Fibroblast of the aortic adventitia (primary cell): Measurements from ENCODE around the gene NEIL1. TPM values are rescaled to one million over a fixed set of nuclear protein-coding genes. Genes with fewer than 3 reads are reported as not detected.
A peak's percentile ranks its signal among the peaks of the same experiment; 100 is the strongest.
"Not testable (repeated sequence)": the region's sequence is repeated elsewhere in the genome, so short reads cannot be mapped to it uniquely, and the experiment has no call there.

Experiments
- DNase-seq: peaks from one replicate; pipeline ENCODE4 v3.0.0-alpha.2; 2010; ENCODE audit warnings: low read depth
- H3K4me3 ChIP-seq: 2 replicates; pipeline ENCODE4 v1.5.1; 2011; ENCODE audit warnings: low read depth, mild to moderate bottlenecking, control low read depth, low read length, moderate library complexity
- total RNA-seq: library from RNA; depleted of rRNA; stranded (reverse); fragments of >200 nt; gene quantifications from 2 replicates; pipeline ENCODE4 v1.2.3, GENCODE V29; 2012; ENCODE audit warnings: low replicate concordance
- TF ChIP-seq, protein P1 (sequence below): IDR thresholded peaks from 2 replicates; pipeline ENCODE4 v1.5.1; 2011; ENCODE audit warnings: mild to moderate bottlenecking, low read length, control low read depth, inconsistent platforms; ENCODE audit not compliant: insufficient read depth

Gene NEIL1, protein sequence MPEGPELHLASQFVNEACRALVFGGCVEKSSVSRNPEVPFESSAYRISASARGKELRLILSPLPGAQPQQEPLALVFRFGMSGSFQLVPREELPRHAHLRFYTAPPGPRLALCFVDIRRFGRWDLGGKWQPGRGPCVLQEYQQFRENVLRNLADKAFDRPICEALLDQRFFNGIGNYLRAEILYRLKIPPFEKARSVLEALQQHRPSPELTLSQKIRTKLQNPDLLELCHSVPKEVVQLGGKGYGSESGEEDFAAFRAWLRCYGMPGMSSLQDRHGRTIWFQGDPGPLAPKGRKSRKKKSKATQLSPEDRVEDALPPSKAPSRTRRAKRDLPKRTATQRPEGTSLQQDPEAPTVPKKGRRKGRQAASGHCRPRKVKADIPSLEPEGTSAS
- 3.5 and 3.8 TPM in 2 replicates for total RNA-seq

DNA sequence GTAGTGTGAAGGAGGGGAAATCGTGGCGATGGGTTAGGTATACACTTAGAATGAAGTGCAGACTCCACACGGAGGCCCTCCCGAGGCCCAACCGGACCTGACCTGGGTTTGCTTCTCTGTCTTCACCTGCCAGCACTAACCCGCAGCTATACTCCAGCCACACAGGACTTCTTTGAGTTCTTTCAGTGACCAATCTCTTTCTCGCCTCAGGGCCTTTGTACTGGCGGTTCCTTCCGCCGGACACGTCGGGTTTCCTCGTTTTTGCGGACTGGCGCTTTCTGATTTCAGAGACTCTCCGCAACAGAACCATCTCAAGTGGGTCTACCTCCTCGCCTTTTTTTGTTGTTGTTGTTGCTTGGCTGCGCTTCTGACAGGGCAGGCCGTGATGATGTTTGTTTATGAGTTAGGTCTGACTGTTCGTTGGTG lies at the start of gene NEIL1:
Gene NEIL1 (plus strand): TSS at position 244 of the 426 bp plus-strand sequence. CDS start 1,867 bp downstream, outside the sequence.
- H3K4me3 ChIP-seq, result peak within 1 kb of the TSS; percentile 73
- no peak for DNase-seq
- TF ChIP-seq, protein P1, sequence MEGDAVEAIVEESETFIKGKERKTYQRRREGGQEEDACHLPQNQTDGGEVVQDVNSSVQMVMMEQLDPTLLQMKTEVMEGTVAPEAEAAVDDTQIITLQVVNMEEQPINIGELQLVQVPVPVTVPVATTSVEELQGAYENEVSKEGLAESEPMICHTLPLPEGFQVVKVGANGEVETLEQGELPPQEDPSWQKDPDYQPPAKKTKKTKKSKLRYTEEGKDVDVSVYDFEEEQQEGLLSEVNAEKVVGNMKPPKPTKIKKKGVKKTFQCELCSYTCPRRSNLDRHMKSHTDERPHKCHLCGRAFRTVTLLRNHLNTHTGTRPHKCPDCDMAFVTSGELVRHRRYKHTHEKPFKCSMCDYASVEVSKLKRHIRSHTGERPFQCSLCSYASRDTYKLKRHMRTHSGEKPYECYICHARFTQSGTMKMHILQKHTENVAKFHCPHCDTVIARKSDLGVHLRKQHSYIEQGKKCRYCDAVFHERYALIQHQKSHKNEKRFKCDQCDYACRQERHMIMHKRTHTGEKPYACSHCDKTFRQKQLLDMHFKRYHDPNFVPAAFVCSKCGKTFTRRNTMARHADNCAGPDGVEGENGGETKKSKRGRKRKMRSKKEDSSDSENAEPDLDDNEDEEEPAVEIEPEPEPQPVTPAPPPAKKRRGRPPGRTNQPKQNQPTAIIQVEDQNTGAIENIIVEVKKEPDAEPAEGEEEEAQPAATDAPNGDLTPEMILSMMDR, result no peak

DNA sequence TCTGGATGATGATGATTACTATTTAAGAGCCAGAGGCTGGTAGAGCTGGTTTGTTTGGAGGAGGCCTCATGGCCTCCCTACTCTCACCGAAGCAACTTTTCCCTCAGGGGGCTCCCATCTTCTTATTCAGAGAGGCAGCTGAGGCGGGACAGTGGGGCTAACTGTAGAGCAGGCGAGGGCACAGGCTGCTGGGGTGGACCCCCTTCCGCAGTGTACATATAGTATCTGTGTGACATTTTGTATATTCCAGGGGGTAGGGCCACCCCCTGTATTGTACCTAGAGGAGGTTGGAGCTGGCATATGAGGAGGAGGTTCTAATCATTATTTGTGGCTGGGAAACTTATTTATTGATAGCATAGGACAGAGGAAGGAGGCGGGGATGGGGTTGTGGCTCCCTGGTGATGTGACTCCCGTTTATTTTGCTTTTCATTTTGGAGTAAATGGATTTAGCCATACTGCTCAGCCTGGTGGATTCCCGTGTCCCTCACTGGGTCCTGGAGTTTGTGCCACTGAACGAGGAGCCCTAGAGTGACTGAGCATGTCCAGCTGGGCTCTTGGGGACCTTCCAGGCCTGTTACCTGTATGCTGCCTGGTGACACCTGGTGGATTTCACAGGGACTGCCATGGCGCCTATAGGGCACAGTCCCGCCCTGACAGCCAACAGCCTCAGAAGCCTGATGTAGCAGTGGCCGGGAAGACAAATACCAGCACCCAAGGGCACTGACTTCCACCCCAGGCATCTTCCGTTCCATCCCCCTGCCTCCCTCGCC lies 48.1 kb upstream of the NEIL1 start:
- not testable (repeated sequence) for DNase-seq, H3K4me3 ChIP-seq

DNA sequence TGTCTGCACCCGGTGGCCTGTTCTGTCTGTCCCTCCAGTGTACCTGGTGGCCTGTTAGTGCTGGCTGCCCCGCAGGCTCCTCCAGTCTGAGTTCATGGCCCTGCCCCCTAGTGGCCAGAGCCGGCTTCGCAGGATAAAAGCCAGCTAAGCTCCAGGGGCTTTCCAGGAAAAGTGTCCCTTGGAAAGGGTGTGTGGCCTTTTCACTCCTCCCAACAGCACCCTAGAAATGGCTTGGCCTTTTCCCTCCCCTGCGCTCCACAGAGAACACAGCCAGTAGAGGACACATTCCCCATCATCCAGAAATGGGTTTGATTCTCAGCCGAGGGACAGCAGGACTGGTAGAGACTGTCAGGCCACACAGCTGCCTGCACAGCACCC lies 47.5 kb upstream of the NEIL1 start:
- DNase-seq, H3K4me3 ChIP-seq: not testable (repeated sequence)

DNA sequence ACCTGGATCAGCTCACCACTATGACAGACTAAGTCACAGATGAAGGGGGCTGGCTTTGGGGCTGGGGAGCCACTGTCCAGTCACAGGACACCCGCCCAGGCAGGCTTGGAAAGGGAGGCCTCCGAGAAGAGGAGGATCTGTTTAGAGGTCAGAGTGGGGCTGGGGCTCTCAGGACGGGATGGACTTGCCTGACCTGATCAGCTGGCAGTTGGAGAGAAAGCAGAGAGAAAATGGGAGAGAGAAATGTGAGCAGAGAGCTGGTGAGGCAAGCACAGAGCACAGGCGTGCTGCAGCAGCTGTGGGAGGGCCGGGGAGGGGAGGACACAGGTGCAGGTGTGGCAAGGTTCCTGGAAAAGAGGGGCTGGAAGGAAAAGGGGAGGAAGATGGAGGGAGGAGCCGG lies 46.8 kb upstream of the NEIL1 start:
- H3K4me3 ChIP-seq, DNase-seq: not testable (repeated sequence)

DNA sequence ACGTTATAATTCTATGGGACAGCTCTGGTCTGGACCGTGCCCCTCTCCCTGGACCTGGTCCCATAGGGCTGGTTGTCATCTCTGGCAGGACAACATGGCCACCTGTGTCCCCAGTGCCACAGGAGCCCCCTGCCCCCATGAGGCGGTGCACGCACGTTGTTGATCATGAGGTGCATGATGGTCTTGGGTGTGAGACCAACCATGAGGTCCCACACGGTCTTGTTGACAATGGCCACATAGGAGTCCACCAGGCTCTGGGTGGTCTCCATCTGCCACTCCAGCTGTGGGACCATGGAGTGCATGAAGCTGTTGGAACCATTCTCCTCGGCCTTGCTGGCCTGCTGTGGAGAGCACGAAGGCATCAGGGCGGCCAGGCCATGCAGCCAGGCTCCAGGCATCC lies 44.5 kb upstream of the NEIL1 start:
- no peak for DNase-seq
- no peak overlapping the region for H3K4me3 ChIP-seq
- TF ChIP-seq, protein P1, result no peak

GRCh38 chr15:75302753-75303152 lies 44.1 kb upstream of the NEIL1 start:
- not testable (repeated sequence) for H3K4me3 ChIP-seq, DNase-seq

- DNase-seq, result no peak
- H3K4me3 ChIP-seq, result no peak overlapping the region
- TF ChIP-seq, protein P1, result no peak
Measured at GRCh38 chr15:75306188-75306587, 40.7 kb upstream of the NEIL1 start.

- no peak overlapping the region for H3K4me3 ChIP-seq
- DNase-seq, result peak; percentile 6
- TF ChIP-seq, protein P1, result peak; percentile 49
Measured at GRCh38 chr15:75307778-75308390, 39.0 kb upstream of the NEIL1 start.
